Measurements from ENCODE around the gene HSD11B1L.

DNA sequence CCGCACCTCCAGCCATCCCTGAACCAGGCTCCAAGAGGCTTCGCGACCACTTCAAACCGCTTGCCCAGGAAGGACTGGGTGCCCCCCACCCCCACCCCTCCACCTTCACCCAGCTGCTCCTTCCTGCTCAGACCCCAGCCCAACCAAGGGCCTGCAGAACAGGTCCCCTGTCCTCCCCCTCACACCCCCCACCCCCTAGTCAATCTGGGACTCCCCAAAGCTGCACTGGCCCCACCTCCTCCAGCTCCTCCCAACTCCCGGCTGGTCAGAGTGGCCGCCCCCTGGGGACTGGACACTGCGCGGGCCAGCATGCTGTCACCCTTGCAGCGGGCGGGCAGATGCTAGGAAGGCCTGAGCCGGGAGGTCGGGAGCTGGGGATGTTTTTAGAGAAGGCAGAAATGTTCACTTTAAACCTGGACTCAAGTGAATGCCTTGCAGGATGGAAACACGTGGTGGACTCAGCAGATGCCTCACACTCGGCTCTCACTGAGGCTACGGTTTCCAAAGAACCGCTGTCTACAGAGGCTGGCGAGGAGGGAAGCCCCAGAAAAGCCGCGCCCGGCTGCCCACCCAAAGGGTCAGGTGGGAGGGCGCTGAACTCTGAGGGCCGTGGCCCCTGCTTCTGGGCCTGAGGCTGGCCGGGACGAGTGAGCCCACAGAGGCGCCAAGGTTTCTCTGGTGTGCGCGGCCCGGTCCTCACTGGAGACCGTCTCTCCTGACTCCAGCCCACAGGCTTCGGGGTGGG is 17.2 kb downstream of the HSD11B1L start:
- no peak for TF ChIP-seq POLR2A (IDR thresholded peaks at IDR 0.05)
- TF ChIP-seq, protein P1, sequence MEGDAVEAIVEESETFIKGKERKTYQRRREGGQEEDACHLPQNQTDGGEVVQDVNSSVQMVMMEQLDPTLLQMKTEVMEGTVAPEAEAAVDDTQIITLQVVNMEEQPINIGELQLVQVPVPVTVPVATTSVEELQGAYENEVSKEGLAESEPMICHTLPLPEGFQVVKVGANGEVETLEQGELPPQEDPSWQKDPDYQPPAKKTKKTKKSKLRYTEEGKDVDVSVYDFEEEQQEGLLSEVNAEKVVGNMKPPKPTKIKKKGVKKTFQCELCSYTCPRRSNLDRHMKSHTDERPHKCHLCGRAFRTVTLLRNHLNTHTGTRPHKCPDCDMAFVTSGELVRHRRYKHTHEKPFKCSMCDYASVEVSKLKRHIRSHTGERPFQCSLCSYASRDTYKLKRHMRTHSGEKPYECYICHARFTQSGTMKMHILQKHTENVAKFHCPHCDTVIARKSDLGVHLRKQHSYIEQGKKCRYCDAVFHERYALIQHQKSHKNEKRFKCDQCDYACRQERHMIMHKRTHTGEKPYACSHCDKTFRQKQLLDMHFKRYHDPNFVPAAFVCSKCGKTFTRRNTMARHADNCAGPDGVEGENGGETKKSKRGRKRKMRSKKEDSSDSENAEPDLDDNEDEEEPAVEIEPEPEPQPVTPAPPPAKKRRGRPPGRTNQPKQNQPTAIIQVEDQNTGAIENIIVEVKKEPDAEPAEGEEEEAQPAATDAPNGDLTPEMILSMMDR (IDR thresholded peaks at IDR 0.05): no peak

All from body of pancreas (tissue), 4 donors.